ENCODE results near the gene ELN.
A peak's percentile ranks its signal among the peaks of the same experiment; 100 is the strongest.
"Not testable (repeated sequence)": the region's sequence is repeated elsewhere in the genome, so short reads cannot be mapped to it uniquely, and the experiment has no call there.

ELN gene

DNA sequence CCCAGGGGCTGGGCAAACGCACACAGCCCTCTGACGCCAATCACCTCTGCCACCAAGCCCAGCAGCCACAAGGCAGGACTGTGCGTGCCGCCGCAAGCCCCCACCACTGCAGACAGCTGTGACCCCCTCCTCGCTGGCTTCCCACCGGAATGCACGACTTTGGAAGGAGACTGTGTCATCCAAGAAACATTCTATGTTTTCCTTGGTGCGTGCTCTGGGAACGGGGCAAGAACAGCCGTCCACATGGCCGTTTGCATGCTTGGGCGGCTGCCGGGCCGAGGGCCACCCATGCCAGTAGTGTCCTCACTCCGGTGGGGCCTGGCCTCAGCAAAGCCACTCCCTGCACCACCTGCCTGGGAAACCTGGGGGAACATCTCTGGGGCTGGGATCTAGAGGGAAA is 17.6 kb upstream of the ELN start:
- no peak for DNase-seq (ENCODE audit: insufficient read length, low spot score)
- FAIRE-seq: no peak
- TF ChIP-seq PAX5 (IDR thresholded peaks at IDR 0.05; ENCODE audit: insufficient read depth, low read length, severe bottlenecking): no peak

DNA sequence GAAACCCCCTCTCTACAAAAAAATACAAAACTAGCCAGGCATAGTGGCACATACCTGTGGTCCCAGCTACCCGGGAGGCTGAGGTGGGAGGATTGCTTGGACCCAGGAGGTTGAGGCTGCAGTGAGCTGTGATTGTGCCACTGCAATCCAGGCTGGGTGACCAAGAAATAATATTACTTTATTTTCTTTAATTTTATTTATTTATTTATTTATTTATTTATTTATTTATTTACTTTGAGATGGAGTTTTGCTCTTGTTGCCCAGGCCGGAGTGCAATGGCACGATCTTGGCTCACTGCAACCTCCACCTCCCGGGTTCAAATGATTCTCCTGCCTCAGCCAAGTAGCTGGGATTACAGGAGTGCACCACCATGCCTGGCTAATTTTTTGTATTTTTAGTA is 16.6 kb upstream of the ELN start:
- not testable (repeated sequence) for FAIRE-seq; DNase-seq (ENCODE audit: insufficient read length, low spot score)

- DNase-seq (ENCODE audit: insufficient read length, low spot score) (peak; percentile 99), FAIRE-seq (no peak)
- peak; percentile 14; the same call in 1 of the 2 replicates for TF ChIP-seq TAF1 (IDR thresholded peaks at IDR 0.05; ENCODE audit: low read depth, low read length)
- 0 out of 2 replicates have a peak, but pooled peaks have one; percentile 50 for TF ChIP-seq POLR2A (IDR thresholded peaks at IDR 0.05; ENCODE audit: low read depth, low read length)
- TF ChIP-seq PAX5 (IDR thresholded peaks at IDR 0.05; ENCODE audit: insufficient read depth, low read length, severe bottlenecking): no peak
Measured at GRCh38 chr7:74012842-74013249, 15.1 kb upstream of the ELN start.

DNA sequence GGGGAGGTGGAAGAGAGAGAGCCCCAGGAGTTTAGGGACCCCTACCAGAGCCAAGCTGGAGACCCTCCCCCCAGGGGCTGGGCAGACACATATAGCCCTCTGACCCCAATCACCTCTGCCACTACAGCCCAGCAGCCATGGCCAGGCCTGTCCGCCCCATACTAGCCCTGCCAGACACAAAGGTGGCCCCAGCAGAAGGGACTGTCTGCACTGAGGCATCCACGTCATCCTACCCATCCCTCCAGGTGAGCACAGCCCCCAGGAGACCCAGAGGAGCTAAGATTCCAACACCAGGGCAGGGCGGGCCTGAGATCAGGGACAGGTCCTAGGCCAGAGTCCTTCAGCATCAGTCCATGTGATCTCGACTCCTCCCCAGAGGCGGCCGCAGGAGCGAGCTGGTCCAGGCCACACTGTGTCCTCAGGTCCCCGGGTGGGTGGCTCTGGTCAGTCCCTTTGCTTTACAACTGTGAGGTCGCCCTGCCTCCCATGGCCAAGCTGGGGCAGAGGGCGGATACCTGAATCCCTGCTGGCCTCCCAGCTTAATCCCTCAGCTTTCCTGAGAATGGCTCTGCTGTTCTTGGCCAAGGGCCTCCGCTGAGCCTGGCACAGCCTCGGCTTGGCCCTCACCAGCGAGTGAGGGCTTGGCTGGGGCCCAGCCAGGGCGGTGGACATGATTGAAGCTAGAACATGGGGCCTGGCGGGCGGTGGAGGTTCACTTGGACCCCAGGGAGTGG is 14.3 kb upstream of the ELN start:
- DNase-seq (ENCODE audit: insufficient read length, low spot score) (no peak), FAIRE-seq (peak; percentile 13)
- TF ChIP-seq TAF1 (IDR thresholded peaks at IDR 0.05; ENCODE audit: low read depth, low read length) (no peak), POU2F2 (IDR thresholded peaks at IDR 0.05; ENCODE audit: low read depth, low read length) (no peak), POLR2A (IDR thresholded peaks at IDR 0.05; ENCODE audit: low read depth, low read length) (no peak), PAX5 (IDR thresholded peaks at IDR 0.05; ENCODE audit: insufficient read depth, low read length, severe bottlenecking) (no peak), SPI1 (IDR thresholded peaks at IDR 0.05; ENCODE audit: low read depth, low read length) (no peak), POLR2AphosphoS5 (IDR thresholded peaks at IDR 0.05; ENCODE audit: low read depth, low read length) (no peak)

DNA sequence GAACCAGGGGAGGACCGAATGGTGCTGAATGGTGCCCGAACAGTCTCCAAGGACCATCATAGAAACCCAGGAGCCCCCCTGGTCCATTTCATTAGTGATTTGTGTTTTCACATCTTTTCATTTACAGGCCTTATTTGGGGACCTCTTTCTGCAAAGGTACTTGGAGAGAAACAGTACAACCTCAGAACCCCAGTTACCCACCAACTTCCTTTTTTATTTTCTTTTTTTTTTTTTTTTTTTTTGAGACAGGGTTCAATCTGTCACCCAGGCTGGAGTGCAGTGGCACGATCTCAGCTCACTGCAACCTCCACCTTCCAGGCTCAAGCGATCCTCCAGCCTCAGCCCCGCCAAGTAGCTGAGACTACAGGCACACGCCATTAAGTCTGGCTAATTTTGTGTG is 13.0 kb upstream of the ELN start:
- DNase-seq (ENCODE audit: insufficient read length, low spot score) (no peak), FAIRE-seq (no peak)
- no peak for TF ChIP-seq POU2F2 (IDR thresholded peaks at IDR 0.05; ENCODE audit: low read depth, low read length)
- TF ChIP-seq SPI1 (IDR thresholded peaks at IDR 0.05; ENCODE audit: low read depth, low read length): no peak
- TF ChIP-seq TAF1 (IDR thresholded peaks at IDR 0.05; ENCODE audit: low read depth, low read length): no peak
- TF ChIP-seq PAX5 (IDR thresholded peaks at IDR 0.05; ENCODE audit: insufficient read depth, low read length, severe bottlenecking): no peak
- TF ChIP-seq POLR2AphosphoS5 (IDR thresholded peaks at IDR 0.05; ENCODE audit: low read depth, low read length): no peak
- no peak for TF ChIP-seq POLR2A (IDR thresholded peaks at IDR 0.05; ENCODE audit: low read depth, low read length)

DNA sequence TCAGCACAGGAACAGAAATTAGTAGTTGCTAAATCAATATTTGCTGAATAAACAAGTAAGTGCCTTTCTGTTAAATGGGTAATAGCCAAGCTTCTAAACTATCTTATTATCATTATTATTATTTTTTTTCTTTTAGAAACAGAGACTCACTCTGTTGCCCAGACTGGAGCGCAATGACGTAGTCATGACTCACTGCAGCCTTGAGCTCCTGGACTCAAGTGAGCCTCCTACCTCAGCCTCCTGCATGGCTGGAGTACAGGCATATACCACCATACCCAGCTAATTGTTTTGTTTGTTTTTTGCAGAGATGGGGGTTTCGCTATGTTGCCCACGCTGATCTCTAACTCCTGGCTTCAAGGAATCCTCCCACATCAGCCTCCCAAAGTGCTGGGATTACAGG is 12.3 kb upstream of the ELN start:
- FAIRE-seq (no peak), DNase-seq (ENCODE audit: insufficient read length, low spot score) (no peak)
- no peak for TF ChIP-seq POU2F2 (IDR thresholded peaks at IDR 0.05; ENCODE audit: low read depth, low read length)
- no peak for TF ChIP-seq SPI1 (IDR thresholded peaks at IDR 0.05; ENCODE audit: low read depth, low read length)
- TF ChIP-seq TAF1 (IDR thresholded peaks at IDR 0.05; ENCODE audit: low read depth, low read length): no peak
- no peak for TF ChIP-seq PAX5 (IDR thresholded peaks at IDR 0.05; ENCODE audit: insufficient read depth, low read length, severe bottlenecking)
- no peak for TF ChIP-seq POLR2A (IDR thresholded peaks at IDR 0.05; ENCODE audit: low read depth, low read length)
- no peak for TF ChIP-seq POLR2AphosphoS5 (IDR thresholded peaks at IDR 0.05; ENCODE audit: low read depth, low read length)

DNA sequence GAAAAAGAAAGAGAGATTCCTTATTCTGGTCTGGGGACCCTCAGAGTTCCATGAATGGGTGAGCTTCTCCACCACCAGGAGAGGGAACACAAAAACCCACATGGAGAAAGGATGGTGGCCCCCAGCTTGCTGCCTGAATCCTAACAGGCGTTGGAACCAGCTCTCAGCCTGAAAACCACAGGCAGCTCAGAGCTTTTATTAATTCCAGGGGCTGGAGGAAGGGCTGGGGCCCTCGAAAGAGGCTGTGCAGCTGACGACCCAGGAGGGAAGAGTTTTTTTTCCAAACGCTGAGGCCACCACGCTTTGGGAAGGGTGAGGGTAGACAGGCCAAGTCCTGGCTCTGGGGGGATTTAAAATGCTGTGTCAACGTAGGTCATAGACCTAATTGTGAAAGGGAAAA is 10.8 kb upstream of the ELN start:
- no peak for FAIRE-seq
- DNase-seq (ENCODE audit: insufficient read length, low spot score): no peak
- TF ChIP-seq SPI1 (IDR thresholded peaks at IDR 0.05; ENCODE audit: low read depth, low read length) (no peak), POLR2AphosphoS5 (IDR thresholded peaks at IDR 0.05; ENCODE audit: low read depth, low read length) (no peak), PAX5 (IDR thresholded peaks at IDR 0.05; ENCODE audit: insufficient read depth, low read length, severe bottlenecking) (no peak), POU2F2 (IDR thresholded peaks at IDR 0.05; ENCODE audit: low read depth, low read length) (no peak), POLR2A (IDR thresholded peaks at IDR 0.05; ENCODE audit: low read depth, low read length) (no peak), TAF1 (IDR thresholded peaks at IDR 0.05; ENCODE audit: low read depth, low read length) (no peak)

DNA sequence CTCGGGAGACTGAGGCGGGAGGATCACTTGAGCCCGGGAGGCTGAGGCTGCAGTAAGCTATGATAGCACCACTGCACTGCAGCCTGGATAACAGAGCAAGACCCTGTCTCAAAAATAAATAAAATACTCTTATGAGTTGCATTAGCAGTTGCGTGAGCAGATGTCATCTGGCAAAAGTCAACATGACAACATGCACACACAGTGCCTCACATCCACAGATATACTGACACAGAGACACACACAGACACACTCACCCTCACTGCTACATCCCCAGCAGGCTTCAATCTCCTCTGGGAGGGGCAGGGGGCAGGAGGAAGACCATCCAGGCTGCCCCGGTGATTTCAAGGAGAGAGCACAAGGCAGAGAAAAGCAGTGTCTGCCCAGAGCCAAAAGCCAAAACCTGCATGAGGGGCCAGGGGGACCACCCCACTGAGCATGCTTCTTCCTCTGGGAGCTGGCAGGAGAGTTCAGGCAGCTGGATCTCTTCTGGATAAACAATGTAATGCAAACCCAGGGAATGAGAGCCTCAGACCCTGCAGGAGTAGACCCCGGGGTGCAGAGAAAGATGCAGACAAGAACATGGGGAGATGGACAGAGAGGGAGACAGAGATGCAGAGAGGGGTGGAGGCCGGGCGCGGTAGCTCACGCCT is 9.6 kb upstream of the ELN start:
- TF ChIP-seq POLR2AphosphoS5 (IDR thresholded peaks at IDR 0.05; ENCODE audit: low read depth, low read length) (no peak), TAF1 (IDR thresholded peaks at IDR 0.05; ENCODE audit: low read depth, low read length) (no peak), POLR2A (IDR thresholded peaks at IDR 0.05; ENCODE audit: low read depth, low read length) (no peak), PAX5 (IDR thresholded peaks at IDR 0.05; ENCODE audit: insufficient read depth, low read length, severe bottlenecking) (no peak), POU2F2 (IDR thresholded peaks at IDR 0.05; ENCODE audit: low read depth, low read length) (no peak), SPI1 (IDR thresholded peaks at IDR 0.05; ENCODE audit: low read depth, low read length) (no peak)
- DNase-seq (ENCODE audit: insufficient read length, low spot score) (no peak), FAIRE-seq (no peak)

DNA sequence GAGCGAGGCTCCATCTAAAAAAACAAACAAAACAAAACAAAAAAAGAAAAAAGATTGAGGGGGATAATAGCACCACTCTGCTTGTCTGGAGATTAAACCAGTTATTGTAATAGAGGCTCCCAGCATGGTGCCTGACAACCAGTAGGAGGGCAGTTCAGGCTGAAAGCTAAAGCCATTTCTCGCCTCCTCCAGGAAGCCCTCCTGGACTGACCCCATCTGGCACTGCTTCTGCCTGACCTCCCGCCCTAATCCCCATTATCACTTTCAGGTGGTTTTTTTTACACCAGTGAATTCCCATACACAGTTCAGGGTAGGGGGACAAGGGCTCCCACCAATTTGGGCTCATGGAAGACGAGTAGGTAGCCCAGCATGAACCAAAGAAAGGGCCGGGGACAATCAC is 8.8 kb upstream of the ELN start:
- TF ChIP-seq SPI1 (IDR thresholded peaks at IDR 0.05; ENCODE audit: low read depth, low read length) (no peak), PAX5 (IDR thresholded peaks at IDR 0.05; ENCODE audit: insufficient read depth, low read length, severe bottlenecking) (no peak), POLR2AphosphoS5 (IDR thresholded peaks at IDR 0.05; ENCODE audit: low read depth, low read length) (no peak), TAF1 (IDR thresholded peaks at IDR 0.05; ENCODE audit: low read depth, low read length) (no peak), POU2F2 (IDR thresholded peaks at IDR 0.05; ENCODE audit: low read depth, low read length) (no peak)
- FAIRE-seq (no peak), DNase-seq (ENCODE audit: insufficient read length, low spot score) (no peak)

DNA sequence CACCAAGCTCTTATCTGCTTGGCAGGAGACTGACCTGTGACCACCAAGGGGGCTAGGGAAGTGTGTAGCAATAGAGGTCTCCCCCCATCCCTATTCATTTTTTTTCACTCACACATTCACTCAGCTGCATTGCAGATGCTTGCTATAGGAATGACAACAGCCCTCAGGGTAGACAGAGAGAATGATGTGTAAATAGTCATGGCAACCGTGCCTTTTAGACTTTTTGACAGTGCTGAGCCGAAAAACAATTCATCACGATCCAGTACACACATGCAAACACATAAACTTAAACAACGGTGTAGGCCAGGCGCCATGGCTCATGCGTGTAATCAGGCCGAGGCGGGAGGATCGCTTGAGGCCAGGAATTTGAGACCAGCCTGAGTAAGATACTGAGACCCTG is 7.6 kb upstream of the ELN start:
- DNase-seq (ENCODE audit: insufficient read length, low spot score) (no peak), FAIRE-seq (no peak)
- TF ChIP-seq POLR2A (IDR thresholded peaks at IDR 0.05; ENCODE audit: low read depth, low read length) (no peak), POU2F2 (IDR thresholded peaks at IDR 0.05; ENCODE audit: low read depth, low read length) (no peak), SPI1 (IDR thresholded peaks at IDR 0.05; ENCODE audit: low read depth, low read length) (no peak), POLR2AphosphoS5 (IDR thresholded peaks at IDR 0.05; ENCODE audit: low read depth, low read length) (no peak), TAF1 (IDR thresholded peaks at IDR 0.05; ENCODE audit: low read depth, low read length) (no peak), PAX5 (IDR thresholded peaks at IDR 0.05; ENCODE audit: insufficient read depth, low read length, severe bottlenecking) (no peak)
